ENCODE measurements around the gene BOLA2B.
"Not testable (repeated sequence)": the region's sequence is repeated elsewhere in the genome, so short reads cannot be mapped to it uniquely, and the experiment has no call there.

The BOLA2B gene

DNA sequence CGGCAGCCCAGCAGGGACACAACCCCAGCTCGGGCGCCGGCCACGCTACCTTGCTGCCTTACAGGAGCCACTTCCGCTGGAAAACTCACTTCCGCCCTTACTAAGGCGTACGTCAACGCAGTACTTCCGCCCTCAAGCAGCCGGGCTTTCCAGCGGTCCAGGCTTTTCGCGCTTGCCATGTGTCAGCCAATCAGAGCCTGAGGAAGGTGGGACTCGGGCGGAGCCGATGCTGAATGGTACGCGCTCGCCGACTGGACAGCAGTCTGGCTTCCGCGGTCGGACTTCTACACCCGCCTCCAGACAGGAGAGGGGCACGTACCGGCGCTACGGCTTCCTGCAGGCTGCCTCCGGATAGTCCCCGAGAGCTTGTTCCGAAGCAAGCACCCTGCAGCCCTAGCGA is at the start of gene BOLA2B, which contains the start of gene SLX1A:
Gene BOLA2B, minus strand, starts transcription at position 52 of the 400 bp plus-strand sequence. CDS start 71 bp downstream, outside the sequence.
Gene SLX1A, plus strand, starts transcription at position 261 of the 400 bp plus-strand sequence. CDS start 210 bp downstream, outside the sequence.
- DNase-seq: not testable (repeated sequence)

DNA sequence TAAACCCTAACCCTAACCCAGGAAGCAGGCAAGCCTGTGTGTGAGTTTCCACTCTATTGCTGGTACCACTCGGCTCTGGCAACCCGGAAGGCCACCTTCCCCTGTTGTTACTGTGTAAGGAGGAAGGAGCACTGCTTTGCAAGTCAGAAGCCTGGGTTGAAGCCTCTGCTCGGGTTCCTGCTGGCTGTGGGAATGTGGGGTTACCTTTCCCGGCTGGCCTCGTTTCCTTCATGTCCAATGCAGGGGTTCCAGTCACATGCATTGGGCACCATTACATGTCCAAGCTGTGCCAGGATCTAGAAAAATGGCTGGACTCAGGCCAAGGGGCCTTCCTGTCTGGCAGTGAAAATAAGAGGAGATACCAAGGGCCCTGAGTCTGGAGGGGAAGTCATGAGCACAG is 23.6 kb upstream of the BOLA2B start:
- not testable (repeated sequence) for DNase-seq

DNA sequence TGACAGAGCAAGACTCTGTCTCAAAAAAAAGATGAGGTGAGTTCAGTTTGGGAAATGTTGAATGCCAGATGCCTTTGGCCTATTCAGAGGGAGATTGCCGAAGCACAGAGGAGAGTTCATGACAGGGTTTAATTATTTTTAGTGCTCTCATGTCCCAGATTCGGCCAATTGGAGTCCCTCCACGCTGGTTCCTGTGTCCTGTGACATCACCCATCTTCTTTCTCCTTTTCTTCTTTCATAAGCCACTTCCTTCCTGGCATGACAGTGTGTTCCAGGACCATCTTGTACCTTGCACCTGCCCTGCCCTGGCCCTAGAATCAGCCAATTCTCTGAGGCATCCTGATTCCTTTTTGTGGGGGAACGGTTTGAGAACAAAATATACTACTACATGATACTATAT is 17.9 kb upstream of the BOLA2B start:
- not testable (repeated sequence) for DNase-seq

DNA sequence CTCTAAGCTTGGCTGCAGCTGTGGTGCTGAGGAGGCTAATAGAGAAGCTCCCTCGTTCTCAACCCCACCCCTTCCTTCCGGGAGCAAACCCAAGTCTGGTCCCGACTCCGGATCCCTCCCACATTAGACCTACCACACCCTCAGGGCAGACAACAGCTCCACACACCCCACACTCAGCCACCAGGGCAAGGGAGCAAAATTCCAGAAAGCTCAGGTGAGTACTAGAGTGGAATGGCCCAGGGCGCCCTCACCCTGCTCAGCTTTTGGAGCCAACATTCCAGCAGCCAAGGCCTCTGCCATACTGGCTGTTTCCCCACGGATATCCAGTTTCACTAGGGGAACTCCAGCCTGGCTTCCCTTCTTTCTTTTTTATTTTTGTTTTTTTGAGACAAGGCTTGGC is 15.6 kb upstream of the BOLA2B start:
- not testable (repeated sequence) for DNase-seq

DNA sequence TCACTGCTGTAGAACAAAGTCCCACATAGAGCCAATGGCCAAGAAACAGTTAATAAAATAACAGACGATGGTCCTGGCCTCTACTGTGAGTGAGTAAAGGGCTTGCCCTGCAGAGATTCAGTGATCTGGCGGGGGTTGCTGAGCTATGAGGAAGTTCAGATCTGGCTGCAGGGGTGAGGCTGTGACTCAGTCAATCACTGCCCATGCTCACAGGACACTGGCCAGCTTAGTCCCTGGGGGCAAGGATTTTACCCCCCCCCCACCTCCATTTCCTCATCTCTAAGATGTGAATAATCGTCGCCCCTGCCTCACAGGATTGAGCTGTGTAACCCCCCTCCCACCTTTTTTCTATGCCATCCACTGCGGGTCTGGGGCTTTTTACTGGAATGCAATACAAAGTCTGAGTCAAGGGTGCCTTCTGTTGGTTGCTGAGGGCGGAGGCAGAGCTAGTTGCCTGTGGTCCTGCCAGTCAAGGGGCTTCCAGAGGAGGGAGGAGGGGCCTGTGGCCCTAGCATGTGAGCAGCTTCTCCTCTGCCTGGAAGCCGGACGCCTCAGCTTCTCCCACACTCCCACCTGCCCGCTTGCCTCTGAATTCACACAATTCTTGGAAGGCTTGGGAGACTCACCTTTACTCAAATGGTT is 13.7 kb upstream of the BOLA2B start:
- DNase-seq: not testable (repeated sequence)

DNA sequence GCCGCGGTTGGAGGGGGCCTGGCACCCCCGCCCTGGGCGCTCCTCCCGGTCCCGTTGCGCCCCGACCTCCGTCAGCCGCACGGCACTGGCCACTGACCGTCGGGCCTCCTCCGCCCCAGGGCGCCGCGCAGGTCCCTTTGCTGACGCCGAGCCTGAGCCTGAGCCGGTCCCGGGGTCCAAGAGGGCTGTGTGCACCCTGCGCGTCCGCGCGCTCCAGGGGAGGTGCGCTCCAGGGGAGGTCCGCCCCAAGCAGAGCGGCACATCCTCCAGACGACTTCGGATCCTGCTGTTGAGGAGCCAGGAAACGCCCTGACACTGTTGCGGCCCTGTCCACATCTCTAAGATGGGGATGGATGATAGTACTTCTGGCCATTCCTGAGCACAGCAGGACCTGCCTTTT is 12.8 kb upstream of the BOLA2B start:
- DNase-seq: not testable (repeated sequence)

DNA sequence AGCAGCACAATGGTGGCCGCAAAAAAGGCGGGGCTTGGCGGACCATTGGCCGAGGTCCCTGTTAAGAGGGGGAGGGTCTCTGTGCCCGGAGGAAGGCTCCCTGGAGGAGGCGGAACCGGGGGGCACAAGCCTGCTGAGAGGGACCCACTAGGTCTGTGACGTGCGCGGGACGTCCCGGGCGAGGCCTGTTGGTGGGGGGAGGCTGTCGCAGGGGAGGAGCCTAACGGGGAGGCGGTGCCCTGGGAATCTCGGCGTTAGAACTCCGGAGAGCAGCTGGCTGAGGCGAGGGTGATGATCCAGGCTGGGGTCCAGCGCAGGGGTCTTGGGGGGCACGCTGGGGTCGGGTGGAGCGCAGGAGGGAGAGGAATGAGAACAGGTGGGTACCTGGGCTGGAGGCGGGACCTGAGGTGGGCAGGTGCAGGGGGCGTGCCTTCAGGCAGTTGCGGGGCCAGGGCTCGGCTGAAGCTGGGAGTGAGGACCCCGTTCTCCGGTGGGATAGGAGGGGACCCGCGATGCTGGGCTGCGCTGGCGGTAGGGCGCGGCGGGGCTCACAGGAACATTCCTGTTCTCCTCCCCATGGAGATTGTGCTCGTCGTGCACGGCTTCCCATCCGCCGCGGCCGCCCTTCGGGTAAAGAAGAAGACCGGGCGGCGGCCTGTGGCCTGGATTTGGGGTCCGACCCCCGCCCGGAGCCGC is 12.2 kb upstream of the BOLA2B start:
- DNase-seq: not testable (repeated sequence)

DNA sequence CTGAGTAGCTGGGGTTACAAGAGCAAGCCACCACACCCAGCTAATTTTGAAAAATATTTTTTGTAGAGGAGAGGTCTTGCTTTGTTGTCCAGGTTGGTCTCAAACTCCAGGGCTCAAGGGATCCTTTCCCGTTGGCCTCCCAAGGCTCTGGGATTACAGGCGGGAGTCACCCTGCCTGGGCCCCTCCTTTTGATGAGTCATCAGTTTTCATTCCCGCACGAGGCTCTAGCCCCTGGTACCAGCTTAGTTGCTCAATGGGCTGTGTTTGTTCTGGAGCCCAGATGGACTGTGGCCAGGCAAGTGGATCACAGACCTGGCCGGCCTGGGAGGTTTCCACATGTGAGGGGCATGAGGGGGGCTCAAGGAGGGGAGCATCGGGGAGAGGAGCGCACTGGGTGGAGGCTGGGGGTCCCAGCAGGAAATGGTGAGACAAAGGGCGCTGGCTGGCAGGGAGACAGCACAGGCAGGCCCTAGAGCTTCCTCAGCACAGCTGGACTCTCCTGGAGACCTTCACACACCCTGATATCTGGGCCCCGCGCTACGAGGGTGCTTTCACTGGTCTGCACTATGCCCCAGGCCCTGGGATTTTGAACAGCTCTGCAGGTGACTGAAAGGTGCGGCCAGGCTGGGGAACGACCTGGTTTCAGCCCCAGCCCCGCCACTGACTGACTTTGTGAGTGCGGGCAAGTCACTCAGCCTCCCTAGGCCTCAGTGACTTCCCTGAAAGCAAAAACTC is 6.3 kb upstream of the BOLA2B start:
- DNase-seq: not testable (repeated sequence)

DNA sequence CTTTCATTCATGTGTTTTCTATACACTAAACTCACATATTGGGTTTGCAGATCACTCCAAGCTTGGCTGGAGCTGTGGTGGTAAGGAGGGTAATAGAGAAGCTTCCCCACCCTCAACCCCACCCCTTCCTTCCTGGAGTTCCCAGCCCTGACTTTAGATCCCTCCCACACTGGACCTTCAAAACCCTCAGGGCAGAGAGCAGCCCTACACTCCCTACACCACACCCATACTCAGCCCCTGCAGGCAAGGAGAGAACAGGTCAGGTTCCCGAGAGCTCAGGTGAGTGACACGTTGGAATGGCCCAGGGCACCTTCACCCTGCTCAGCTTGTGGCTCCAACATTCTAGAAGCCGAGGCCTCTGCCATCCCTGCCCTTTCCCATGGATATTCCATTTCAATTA is 5.6 kb upstream of the BOLA2B start, which contains the start of gene SULT1A3:
Gene SULT1A3, plus strand, starts transcription at position 207 of the 400 bp plus-strand sequence. CDS start 1,474 bp downstream, outside the sequence.
- not testable (repeated sequence) for DNase-seq

DNA sequence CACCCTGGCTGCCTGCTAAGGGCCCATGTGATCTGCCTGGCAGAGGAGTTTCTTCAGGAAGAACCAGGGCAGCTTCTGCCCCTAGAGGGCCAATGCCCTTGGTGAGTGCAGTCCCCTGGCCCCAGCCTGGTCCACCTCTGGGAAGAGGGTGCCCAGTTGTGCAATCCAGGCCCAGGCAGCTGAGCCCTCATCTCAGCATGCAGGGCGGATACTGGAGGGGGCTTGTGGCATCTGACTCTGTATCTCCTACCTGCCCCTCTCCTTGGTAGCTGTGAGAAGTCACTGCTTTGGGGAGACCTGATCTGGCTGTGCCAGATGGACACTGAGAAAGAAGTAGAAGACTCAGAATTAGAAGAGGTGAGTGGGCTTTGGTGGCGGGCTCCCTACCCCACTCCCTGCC is 3.5 kb upstream of the BOLA2B start:
- not testable (repeated sequence) for DNase-seq

DNA sequence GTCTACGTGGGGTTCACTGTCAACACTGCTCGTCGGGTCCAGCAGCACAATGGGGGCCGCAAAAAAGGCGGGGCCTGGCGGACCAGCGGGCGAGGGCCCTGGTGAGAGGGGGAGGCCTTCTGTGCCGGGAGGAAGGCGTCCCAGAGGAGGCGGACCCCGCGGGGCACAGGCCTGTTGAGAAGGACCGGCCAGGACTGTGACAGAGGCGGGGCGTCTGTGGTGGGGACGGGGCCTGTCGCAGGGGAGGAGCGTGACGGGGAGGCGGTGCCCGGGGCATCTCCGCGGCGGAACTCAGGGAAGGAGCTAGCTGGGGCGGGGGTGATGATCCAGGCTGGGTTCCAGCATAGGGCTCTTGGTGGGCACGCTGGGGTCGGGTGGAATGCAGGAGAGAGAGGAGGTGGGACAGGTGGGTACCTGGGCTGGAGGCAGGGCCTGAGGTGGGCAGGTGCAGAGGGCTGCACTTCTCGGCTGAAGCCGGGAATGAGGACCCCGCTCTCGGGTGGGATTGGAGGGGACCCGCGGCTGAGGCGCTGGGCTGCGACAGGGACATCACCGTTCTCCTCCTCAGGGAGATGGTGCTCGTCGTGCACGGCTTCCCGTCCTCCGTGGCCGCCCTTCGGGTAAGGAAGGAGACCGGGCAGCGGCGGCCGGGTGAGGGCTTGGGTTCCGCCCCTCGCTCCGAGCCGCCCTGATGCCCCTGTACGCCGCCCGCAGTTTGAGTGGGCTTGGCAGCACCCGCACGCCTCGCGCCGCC is 883 bp upstream of the BOLA2B start:
- DNase-seq: not testable (repeated sequence)

DNA sequence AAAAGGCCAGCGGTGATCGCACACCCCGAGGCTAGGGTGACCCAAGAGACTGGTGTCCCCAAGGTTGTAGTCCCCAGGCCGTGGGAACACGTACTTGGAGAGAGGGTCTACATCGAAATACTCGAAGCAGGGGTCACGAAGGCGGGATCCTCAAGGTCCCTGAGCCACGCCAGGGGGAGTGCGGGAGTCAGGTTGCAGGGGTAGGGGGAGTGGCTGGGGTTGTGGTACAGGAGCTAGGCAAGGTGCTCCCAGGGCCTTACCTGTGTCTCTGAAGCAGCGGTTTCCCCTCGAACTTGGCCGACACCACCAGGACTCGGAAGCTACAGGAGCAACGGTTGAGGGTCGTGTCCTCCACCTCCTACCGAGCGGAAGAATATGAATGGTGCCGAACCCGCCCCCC is 368 bp downstream of the BOLA2B start:
- not testable (repeated sequence) for DNase-seq

DNA sequence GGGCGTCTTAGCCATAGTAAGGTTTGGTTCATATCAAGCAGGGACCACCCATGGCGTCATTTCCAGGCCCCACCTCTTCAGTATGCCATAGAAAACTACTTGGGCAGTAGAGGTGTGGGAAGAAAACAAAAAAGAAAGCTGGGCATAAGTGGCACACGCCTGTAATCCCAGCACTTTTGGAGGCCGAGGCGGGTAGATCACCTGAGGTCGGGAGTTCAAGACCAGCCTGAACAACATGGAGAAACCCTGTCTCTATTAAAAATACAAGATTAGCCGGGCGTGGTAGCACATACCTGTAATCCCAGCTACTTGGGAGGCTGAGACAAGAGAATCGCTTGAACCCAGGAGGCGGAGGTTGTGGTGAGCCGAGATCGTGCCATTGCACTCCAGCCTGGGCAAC is 2.3 kb downstream of the BOLA2B start:
- DNase-seq: not testable (repeated sequence)

DNA sequence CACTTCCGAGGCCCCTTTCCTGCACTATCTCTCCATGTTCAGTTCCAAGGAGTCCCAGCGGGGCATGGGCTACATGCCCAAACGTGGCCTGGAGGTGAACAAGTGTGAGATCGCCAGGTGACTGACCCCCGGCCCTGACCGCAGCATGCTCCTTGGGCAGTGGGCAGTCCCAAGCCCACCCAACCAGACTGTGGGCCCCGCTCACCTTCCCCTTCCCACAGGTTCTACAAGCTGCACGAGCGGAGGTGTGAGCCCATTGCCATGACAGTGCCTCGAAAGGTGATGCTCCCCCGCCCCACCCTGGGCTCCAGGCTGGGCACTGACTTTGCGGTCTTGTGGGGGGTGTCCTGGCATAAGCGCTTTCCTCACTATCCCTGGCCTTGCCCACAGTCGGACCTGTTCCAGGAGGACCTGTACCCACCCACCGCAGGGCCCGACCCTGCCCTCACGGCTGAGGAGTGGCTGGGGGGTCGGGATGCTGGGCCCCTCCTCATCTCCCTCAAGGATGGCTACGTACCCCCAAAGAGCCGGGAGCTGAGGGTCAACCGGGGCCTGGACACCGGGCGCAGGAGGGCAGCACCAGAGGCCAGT is 5.4 kb downstream of the BOLA2B start:
- no peak for DNase-seq

DNA sequence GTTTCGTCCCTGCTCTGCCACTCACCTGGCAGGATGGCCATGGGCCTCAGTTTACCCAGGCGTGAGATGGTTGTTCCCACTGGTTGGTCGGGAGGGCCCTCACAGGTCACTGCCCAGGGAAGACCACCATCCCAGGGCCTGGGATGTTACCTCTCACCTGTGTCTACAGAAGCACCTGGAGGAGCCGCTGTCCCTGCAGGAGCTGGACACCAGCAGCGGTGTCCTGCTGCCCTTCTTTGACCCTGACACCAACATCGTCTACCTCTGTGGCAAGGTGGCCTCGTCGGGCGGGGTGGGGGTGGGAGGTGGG is 6.0 kb downstream of the BOLA2B start:
- no peak for DNase-seq

DNA sequence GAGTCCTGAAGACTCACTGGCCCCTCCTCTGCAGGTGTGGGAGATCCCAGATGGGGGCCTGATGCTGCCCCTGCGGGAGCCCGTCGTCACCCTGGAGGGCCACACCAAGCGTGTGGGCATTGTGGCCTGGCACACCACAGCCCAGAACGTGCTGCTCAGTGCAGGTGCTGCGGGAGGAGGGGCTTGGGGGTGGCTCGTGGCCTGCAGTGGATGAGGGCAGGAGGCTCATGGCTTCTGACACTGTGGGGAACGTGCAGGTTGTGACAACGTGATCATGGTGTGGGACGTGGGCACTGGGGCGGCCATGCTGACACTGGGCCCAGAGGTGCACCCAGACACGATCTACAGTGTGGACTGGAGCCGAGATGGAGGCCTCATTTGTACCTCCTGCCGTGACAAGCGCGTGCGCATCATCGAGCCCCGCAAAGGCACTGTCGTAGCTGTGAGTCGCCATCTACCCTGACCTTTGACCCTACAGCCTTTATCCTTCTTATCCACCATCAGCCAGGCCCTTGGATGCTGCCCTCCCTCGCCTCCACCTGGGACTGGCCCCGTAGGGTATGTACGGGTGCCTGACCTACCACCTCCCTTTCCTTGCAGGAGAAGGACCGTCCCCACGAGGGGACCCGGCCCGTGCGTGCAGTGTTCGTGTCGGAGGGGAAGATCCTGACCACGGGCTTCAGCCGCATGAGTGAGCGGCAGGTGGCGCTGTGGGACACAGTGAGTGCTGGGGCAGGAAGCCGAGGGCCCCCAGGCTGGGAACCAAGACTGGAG is 6.5 kb downstream of the BOLA2B start:
- DNase-seq: peak in 16 of 51 donors; percentile 4 to 57 (median 18)

DNA sequence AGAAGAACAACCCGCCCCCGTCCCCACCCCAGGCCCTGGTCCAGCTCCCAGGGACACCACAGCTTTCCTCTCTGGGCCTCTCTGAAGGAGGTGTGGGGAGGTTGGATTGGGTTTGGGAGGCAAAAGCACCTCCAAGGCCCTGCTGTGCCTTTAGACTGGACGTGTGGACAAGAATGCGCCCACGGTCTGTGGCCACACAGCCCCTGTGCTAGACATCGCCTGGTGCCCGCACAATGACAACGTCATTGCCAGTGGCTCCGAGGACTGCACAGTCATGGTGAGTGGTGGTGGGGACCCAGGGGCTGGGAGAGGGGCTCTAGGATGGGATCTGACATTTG is 7.1 kb downstream of the BOLA2B start:
- no peak for DNase-seq

DNA sequence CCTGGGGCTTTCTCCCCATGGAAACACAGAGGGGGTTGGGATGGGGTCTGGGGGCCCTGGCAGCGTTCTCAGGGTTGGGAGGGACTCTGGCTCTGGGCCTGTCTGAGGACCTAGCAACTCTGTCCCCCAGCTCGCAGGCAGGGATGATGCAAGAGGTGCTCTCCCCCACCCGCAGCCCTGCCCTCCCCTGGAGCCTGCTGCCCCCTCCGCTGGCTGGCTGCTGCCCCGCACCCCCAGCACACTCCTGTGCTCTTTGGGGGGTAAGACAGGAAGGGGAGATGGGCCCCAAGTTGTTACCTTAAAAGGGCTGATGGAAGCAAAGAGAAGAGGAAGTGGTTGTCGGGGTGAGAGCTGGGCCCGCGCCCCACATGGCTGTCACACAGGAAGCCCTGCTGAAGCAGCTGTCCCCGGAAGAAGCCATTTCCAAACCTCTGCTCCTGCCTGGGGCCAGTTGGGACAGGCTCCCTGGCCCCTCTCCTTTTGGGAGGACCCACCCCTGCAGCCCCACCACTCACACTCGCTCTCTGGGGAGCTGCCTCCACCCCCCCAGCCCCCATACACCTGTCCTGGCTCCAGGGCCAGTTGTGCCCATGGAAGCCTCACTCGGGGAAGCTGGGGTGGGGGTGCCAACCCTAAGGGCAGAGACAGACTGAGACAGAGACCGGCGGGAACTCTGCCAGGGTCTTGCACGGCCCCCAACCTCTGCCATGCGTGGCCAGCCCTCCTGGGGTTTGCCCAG is 7.6 kb downstream of the BOLA2B start:
- DNase-seq: peak in 21 of 51 donors; percentile 7 to 45 (median 21)

DNA sequence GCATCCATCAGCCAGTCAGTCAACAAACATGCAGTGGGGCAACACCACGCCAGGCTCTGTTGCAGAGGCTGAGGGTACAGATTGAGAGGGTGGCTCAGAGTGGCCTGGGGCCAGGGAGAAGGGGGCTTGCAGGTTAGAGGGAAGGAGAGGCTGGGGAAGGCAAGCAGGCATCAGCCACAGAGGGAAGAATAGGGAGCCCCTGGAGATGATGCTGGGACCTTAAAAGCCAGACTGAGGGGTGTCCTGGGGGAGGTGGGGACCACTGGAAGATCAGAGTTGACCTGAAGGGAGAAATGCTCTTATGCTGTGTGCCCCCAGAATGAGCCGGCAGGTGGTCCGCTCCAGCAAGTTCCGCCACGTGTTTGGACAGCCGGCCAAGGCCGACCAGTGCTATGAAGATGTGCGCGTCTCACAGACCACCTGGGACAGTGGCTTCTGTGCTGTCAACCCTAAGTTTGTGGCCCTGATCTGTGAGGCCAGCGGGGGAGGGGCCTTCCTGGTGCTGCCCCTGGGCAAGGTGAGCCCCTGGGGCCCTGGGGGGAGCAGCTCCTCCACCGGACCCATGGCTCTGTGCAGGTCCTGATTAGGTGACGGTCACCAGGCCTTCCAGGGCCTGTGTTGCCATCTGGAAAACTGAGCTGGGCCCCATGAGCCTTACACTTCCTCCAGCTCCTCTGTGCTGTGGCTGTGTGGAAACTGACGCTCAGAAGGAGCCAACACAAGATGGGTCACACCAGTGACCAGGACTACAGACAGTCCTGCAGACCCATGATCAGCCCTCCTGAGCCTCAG is 8.4 kb downstream of the BOLA2B start:
- no peak for DNase-seq
